HepG2 (cell line): ENCODE data around the gene CARHSP1. TPM values are rescaled to one million over a fixed set of nuclear protein-coding genes. Genes with fewer than 3 reads are reported as not detected.

Experiments
- DMAP1 ChIP-seq: IDR thresholded peaks from 2 replicates; pipeline ENCODE4 v1.6.1; 2016
- HMGA1 ChIP-seq: sonication (generic); formaldehyde crosslinking; conservative IDR thresholded peaks from 2 replicates; pipeline ENCODE4 v1.4.0; 2020; ENCODE audit warnings: missing genetic modification reagents
- HNRNPLL ChIP-seq: fragments of 200-400 bp; formaldehyde crosslinking; IDR thresholded peaks from 2 replicates; pipeline ENCODE4 v1.6.1; 2017; ENCODE audit warnings: mild to moderate bottlenecking, low read depth, low read length; ENCODE audit not compliant: poor library complexity, severe bottlenecking
- KDM5A ChIP-seq: fragments of 200-600 bp; sonication (generic); IDR thresholded peaks from 2 replicates; pipeline ENCODE4 v1.7.0; 2018; ENCODE audit warnings: antibody characterized with exemption, mild to moderate bottlenecking, low read length, borderline replicate concordance
- MEF2D ChIP-seq: sonication (generic); formaldehyde crosslinking; IDR thresholded peaks from 2 replicates; pipeline ENCODE4 v1.5.1; 2020; ENCODE audit warnings: mild to moderate bottlenecking, missing genetic modification reagents
- SNAPC4 ChIP-seq: sonication (generic); formaldehyde crosslinking; IDR thresholded peaks from 2 replicates; pipeline ENCODE4 v1.4.0; 2020; ENCODE audit warnings: mild to moderate bottlenecking, missing genetic modification reagents
- TRAFD1 ChIP-seq: sonication (generic); formaldehyde crosslinking; IDR thresholded peaks from 2 replicates; pipeline ENCODE4 v1.5.1; 2020; ENCODE audit warnings: missing genetic modification reagents, mild to moderate bottlenecking, borderline replicate concordance
- ZNF619 ChIP-seq: sonication (generic); formaldehyde crosslinking; IDR thresholded peaks from 2 replicates; pipeline ENCODE4 v1.4.0; 2020; ENCODE audit warnings: mild to moderate bottlenecking, missing genetic modification reagents
- ZNF720 ChIP-seq: sonication (generic); formaldehyde crosslinking; IDR thresholded peaks from 2 replicates; pipeline ENCODE4 v1.4.0; 2020; ENCODE audit warnings: missing genetic modification reagents
- ZXDC ChIP-seq: sonication (generic); formaldehyde crosslinking; IDR thresholded peaks from 2 replicates; pipeline ENCODE4 v1.5.0; 2020; ENCODE audit warnings: mild to moderate bottlenecking, missing genetic modification reagents
- polyA plus RNA-seq, 8 experiments: library from polyadenylated mRNA; depleted of rRNA in 3 of 8; stranded (reverse) in 7 of 8; unstranded in 1 of 8; fragments of >200 nt; fragmentation: Illumina TruSeq in 4 of 8; extraction: Trizol in 4 of 8; gene quantifications; 2 replicates each; pipeline versions ENCODE4 v1.2.1 to v1.2.3, GENCODE V29; 2011 to 2016; ENCODE audit warnings: low read depth in 4 of 8, missing spikeins in 1 of 8, mixed read lengths in 1 of 8; ENCODE audit not compliant: insufficient read depth in 1 of 8
- total RNA-seq, 5 experiments: library from RNA; depleted of rRNA; stranded (reverse); fragments of >200 nt; fragmentation: Illumina TruSeq; extraction: Trizol; gene quantifications; 2 replicates each; pipeline ENCODE4 v1.2.3, GENCODE V29; 2016; ENCODE audit warnings: low read depth in 1 of 5
- TF ChIP-seq, protein P1 (sequence below): sonication (generic); formaldehyde crosslinking; IDR thresholded peaks from 2 replicates; pipeline ENCODE4 v1.5.1; 2020; ENCODE audit warnings: mild to moderate bottlenecking, missing genetic modification reagents, moderate library complexity
- TF ChIP-seq, protein P2 (sequence below): IDR thresholded peaks from 2 replicates; pipeline ENCODE4 v1.6.1; 2016; ENCODE audit warnings: control low read depth

The CARHSP1 gene
- total and polyA plus RNA-seq, 2 of the 13 experiments (the other 11 are each of a cell fraction or from before 2014, with no cell fraction given): 173 to 345 TPM

DNA sequence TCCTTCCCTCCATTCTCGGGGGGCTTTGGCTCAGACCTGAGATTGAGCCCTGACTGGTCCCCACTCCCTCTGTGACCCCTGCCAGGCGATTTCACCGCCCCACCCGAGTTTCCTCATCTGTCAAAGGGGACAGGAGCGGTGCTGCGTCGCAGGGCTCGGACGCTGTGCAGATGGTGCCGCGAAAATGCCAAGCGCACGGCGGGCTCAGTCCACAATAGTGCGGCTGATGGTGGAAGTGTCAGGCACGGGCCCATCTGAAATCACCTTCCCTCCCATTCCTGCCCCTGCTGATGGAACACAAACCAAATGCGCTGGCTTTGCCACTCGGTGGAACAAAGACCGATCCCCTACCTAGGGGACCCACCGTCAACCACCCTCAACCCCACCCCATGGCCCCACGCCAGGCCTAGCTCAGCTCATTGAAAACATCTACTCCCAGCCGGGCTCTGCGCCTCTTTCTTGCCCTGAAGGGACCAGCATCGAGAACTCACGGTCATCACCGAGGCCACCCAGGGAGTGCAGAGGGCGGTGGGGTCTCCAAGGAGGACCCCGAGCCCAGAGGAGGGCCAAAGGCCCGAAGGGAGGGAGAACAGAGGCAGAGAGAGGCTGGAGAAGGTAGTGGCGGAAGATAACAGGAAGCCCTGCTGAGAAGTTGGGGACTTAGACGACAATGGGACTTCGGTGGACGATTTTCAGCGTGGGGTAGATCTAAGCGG lies 1.4 kb downstream of the CARHSP1 start (continued):
- peak; percentile 70 for TF ChIP-seq HNRNPLL
- TF ChIP-seq SNAPC4 (CRISPR knock-in tag): 0 out of 2 replicates have a peak, but pooled peaks have one; percentile 20
- TF ChIP-seq ZNF619 (CRISPR knock-in tag): no peak
- TF ChIP-seq KDM5A: peak; percentile 72; the same call in 1 of the 2 replicates
- no peak for TF ChIP-seq ZNF720
- no peak for TF ChIP-seq TRAFD1 (CRISPR knock-in tag)
- TF ChIP-seq MEF2D (CRISPR knock-in tag): peak; percentile 51; the same call in 1 of the 2 replicates
- no peak for TF ChIP-seq HMGA1 (CRISPR knock-in tag)
- TF ChIP-seq, protein P1, sequence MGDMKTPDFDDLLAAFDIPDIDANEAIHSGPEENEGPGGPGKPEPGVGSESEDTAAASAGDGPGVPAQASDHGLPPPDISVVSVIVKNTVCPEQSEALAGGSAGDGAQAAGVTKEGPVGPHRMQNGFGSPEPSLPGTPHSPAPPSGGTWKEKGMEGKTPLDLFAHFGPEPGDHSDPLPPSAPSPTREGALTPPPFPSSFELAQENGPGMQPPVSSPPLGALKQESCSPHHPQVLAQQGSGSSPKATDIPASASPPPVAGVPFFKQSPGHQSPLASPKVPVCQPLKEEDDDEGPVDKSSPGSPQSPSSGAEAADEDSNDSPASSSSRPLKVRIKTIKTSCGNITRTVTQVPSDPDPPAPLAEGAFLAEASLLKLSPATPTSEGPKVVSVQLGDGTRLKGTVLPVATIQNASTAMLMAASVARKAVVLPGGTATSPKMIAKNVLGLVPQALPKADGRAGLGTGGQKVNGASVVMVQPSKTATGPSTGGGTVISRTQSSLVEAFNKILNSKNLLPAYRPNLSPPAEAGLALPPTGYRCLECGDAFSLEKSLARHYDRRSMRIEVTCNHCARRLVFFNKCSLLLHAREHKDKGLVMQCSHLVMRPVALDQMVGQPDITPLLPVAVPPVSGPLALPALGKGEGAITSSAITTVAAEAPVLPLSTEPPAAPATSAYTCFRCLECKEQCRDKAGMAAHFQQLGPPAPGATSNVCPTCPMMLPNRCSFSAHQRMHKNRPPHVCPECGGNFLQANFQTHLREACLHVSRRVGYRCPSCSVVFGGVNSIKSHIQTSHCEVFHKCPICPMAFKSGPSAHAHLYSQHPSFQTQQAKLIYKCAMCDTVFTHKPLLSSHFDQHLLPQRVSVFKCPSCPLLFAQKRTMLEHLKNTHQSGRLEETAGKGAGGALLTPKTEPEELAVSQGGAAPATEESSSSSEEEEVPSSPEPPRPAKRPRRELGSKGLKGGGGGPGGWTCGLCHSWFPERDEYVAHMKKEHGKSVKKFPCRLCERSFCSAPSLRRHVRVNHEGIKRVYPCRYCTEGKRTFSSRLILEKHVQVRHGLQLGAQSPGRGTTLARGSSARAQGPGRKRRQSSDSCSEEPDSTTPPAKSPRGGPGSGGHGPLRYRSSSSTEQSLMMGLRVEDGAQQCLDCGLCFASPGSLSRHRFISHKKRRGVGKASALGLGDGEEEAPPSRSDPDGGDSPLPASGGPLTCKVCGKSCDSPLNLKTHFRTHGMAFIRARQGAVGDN (CRISPR knock-in tag): peak; percentile 75
- peak; percentile 34; the same call in 1 of the 2 replicates for TF ChIP-seq ZXDC (CRISPR knock-in tag)
- TF ChIP-seq, protein P2, sequence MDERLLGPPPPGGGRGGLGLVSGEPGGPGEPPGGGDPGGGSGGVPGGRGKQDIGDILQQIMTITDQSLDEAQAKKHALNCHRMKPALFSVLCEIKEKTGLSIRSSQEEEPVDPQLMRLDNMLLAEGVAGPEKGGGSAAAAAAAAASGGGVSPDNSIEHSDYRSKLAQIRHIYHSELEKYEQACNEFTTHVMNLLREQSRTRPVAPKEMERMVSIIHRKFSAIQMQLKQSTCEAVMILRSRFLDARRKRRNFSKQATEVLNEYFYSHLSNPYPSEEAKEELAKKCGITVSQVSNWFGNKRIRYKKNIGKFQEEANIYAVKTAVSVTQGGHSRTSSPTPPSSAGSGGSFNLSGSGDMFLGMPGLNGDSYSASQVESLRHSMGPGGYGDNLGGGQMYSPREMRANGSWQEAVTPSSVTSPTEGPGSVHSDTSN: no peak
- TF ChIP-seq DMAP1 (CRISPR knock-in tag): no peak
